GM19397 (cell line): ENCODE data around the gene KIF6.

ENCODE experiments used
- ATAC-seq: cut with Tn5 transposase; IDR thresholded peaks from one replicate; pipeline ENCODE4 v1.9.1; 2021; ENCODE audit warnings: mild to moderate bottlenecking, moderate library complexity; ENCODE audit not compliant: unreplicated experiment

The KIF6 gene

GRCh38 chr6:39393075-39393474 is 332.1 kb downstream of the KIF6 start:
- no peak for ATAC-seq

GRCh38 chr6:39391182-39391581 is 334.0 kb downstream of the KIF6 start:
- ATAC-seq, result no peak

GRCh38 chr6:39389484-39389767 is 335.8 kb downstream of the KIF6 start:
- ATAC-seq, result no peak

GRCh38 chr6:39388606-39389483 is 336.4 kb downstream of the KIF6 start:
- ATAC-seq, result peak; percentile 67

GRCh38 chr6:39387785-39388184 is 337.4 kb downstream of the KIF6 start:
- no peak for ATAC-seq

GRCh38 chr6:39386487-39386886 is 338.7 kb downstream of the KIF6 start:
- ATAC-seq, result no peak

- no peak for ATAC-seq
These were observed 343.6 kb downstream of the KIF6 start for GRCh38 chr6:39381550-39382140.

GRCh38 chr6:39380837-39381549 is 344.2 kb downstream of the KIF6 start:
- no peak for ATAC-seq

GRCh38 chr6:39378960-39379425 is 346.2 kb downstream of the KIF6 start:
- no peak for ATAC-seq

GRCh38 chr6:39378175-39378959 is 346.8 kb downstream of the KIF6 start:
- ATAC-seq, result no peak

- no peak for ATAC-seq
These were observed 347.7 kb downstream of the KIF6 start for GRCh38 chr6:39377539-39377950.

- no peak for ATAC-seq
These were observed 349.8 kb downstream of the KIF6 start for GRCh38 chr6:39375405-39375804.

GRCh38 chr6:39370390-39370789 is 354.8 kb downstream of the KIF6 start:
- no peak for ATAC-seq

GRCh38 chr6:39369987-39370386 is 355.2 kb downstream of the KIF6 start:
- no peak for ATAC-seq

- no peak for ATAC-seq
These were observed 357.5 kb downstream of the KIF6 start for GRCh38 chr6:39367700-39368099.

- no peak for ATAC-seq
These were observed 358.1 kb downstream of the KIF6 start for GRCh38 chr6:39366931-39367618.

- no peak for ATAC-seq
These were observed 359.7 kb downstream of the KIF6 start for GRCh38 chr6:39365281-39366074.

- ATAC-seq, result no peak
These were observed 361.9 kb downstream of the KIF6 start for GRCh38 chr6:39363280-39363679.

- no peak for ATAC-seq
These were observed 362.7 kb downstream of the KIF6 start for GRCh38 chr6:39362487-39362865.
